SK-MEL-5 (cell line): ENCODE data around the gene DFFA. TPM values are rescaled to one million over a fixed set of nuclear protein-coding genes. Genes with fewer than 3 reads are reported as not detected.
A peak's percentile ranks its signal among the peaks of the same experiment; 100 is the strongest.
"Not testable (repeated sequence)": the region's sequence is repeated elsewhere in the genome, so short reads cannot be mapped to it uniquely, and the experiment has no call there.

ENCODE experiments used
- DNase-seq: peaks from one replicate; pipeline ENCODE4 v3.0.0-alpha.2; 2016; ENCODE audit warnings: low read depth, low spot score
- in situ Hi-C: cut with HindIII; loops from 2 replicates; pipeline ENCODE4 v1.10.0; 2016; ENCODE audit warnings: low sequenced_read_pairs, high pct_unique_total_duplicates, low pct_unique_long_range_greater_than_20kb
- total RNA-seq: library from RNA; depleted of rRNA; stranded (reverse); fragments of >200 nt; shearing (Covaris generic); gene quantifications from 2 replicates; pipeline ENCODE4 v1.2.3, GENCODE V29; 2014

Gene DFFA
- total RNA-seq, 1 experiment from 2014 or later = 43.9 TPM

- peak; percentile 90 for DNase-seq
- in situ Hi-C loops = no loop called here
Measured at GRCh38 chr1:10474613-10475507, 2.5 kb upstream of the DFFA start, which contains the start of gene PEX14. Gene PEX14 (plus strand): TSS chr1:10474950. CDS start chr1:10474967, 17 bp downstream.

- in situ Hi-C loops, DNase-seq: not testable (repeated sequence)
Measured at GRCh38 chr1:10474309-10474612, 1.9 kb upstream of the DFFA start.

- no peak for DNase-seq
- in situ Hi-C loops = no loop called here
Measured at GRCh38 chr1:10473145-10473765, 926 bp upstream of the DFFA start.

- in situ Hi-C loops = no loop called here
- DNase-seq = no peak
Measured at GRCh38 chr1:10471411-10472219, 714 bp downstream of the DFFA start.

- in situ Hi-C loops = no loop called here
Measured at GRCh38 chr1:10470043-10470442, 2.3 kb downstream of the DFFA start.

GRCh38 chr1:10467078-10467477, 5.3 kb downstream of the DFFA start:
- no peak for DNase-seq
- in situ Hi-C loops = no loop called here

More at GRCh38 chr1:10470043-10470442, 2.3 kb downstream of the DFFA start:
- no peak for DNase-seq

- in situ Hi-C loops = no loop called here
- DNase-seq = no peak
Measured at GRCh38 chr1:10459184-10459583, 13.1 kb downstream of the DFFA start.

- no peak for DNase-seq
- in situ Hi-C loops = no loop called here
Measured at GRCh38 chr1:10457875-10458274, 14.5 kb downstream of the DFFA start.

- in situ Hi-C loops, DNase-seq: not testable (repeated sequence)
Measured at GRCh38 chr1:10457462-10457861, 14.9 kb downstream of the DFFA start.

GRCh38 chr1:10456661-10457060, 15.7 kb downstream of the DFFA start:
- in situ Hi-C loops = no loop called here
- DNase-seq = no peak

- in situ Hi-C loops = no loop called here
- DNase-seq = no peak
Measured at GRCh38 chr1:10456048-10456447, 16.3 kb downstream of the DFFA start.

GRCh38 chr1:10451287-10451686, 21.0 kb downstream of the DFFA start:
- no peak for DNase-seq
- in situ Hi-C loops = no loop called here

- in situ Hi-C loops = no loop called here
- no peak for DNase-seq
Measured at GRCh38 chr1:10450836-10451235, 21.5 kb downstream of the DFFA start.

GRCh38 chr1:10450156-10450814, 22.0 kb downstream of the DFFA start:
- no peak for DNase-seq
- in situ Hi-C loops = no loop called here

GRCh38 chr1:10449751-10450150, 22.6 kb downstream of the DFFA start, which contains the start of gene CORT:
Gene CORT (plus strand): TSS chr1:10450031. CDS start chr1:10450224, 193 bp downstream.
- in situ Hi-C loops = no loop called here
- DNase-seq = no peak

GRCh38 chr1:10446790-10447422, 25.4 kb downstream of the DFFA start:
- DNase-seq = no peak
- in situ Hi-C loops = no loop called here

- in situ Hi-C loops = no loop called here
- no peak for DNase-seq
Measured at GRCh38 chr1:10444795-10445397, 27.4 kb downstream of the DFFA start.
